ENCODE measurements around the gene CLC.

- TF ChIP-seq CTCF (IDR thresholded peaks at IDR 0.05) = no peak
- TF ChIP-seq EZH2 (IDR thresholded peaks at IDR 0.05; ENCODE audit: borderline replicate concordance, insufficient read depth, low read depth, low read length, poor library complexity, severe bottlenecking) = no peak
These were observed 32.1 kb downstream of the CLC start for GRCh38 chr19:39705578-39706188.
